ENCODE results near the gene TSFM. TPM values are rescaled to one million over a fixed set of nuclear protein-coding genes. Genes with fewer than 3 reads are reported as not detected.

The TSFM gene
- total RNA-seq, 4 donors from 2014 or later, result 18.5 to 37.2 (median 24.7) TPM

DNA sequence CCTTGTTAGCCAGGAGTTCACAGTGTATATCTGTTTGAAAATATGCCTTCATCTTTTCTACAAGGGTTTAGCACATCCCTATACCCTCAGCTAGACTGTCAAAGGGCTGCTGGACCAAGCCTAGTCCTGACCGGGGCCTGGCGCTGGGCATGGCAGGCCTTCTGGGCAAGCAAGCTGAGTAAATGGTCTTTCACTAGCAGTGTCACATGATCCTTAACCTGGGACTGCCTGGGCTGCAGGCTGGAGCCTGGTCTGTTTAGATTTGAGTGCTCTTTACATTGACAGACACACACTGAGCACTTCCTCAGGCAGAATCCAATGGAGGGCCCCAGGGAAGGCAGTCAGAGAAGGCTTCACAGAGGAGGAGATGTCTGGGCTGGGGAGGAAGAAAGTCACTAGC is 42.9 kb downstream of the TSFM start:
- DNase-seq, result no peak
- WGBS, 2 donors, result 83% methylated on average over 2 of the region's 2 CpGs; no CpG with 5 or more reads in 1 of the 2 donors
- H3K36me3 ChIP-seq, result peaks cover 62 to 97% (median 69%) of the 10 kb centered on the region in 3 donors

DNA sequence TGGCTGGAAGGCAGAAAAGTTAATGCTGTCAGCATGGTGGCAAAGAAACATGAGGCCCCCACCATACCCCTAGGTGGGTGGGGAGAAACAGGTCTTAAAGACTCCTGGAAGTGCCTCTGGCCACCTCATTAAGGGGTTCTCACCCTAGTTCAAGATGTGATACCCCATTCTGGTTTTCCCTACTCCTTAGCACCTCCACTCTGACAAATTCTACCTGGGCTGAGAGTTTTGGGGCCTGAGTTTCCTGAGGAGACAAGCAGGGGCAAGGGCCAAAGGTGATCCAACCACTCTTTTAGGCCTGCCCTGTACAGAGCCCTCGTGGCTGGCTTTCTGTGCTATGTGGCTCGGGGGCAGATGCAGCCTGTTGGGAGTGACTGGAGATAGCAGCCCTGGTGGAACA is 43.8 kb downstream of the TSFM start:
- H3K4me1 ChIP-seq, result peaks cover 4 to 62% (median 31%) of the 10 kb centered on the region in 3 donors
- peak overlapping the region in 1 of 4 donors; percentile 29 for H3K27ac ChIP-seq
- no peak for TF ChIP-seq POLR2A (IDR thresholded peaks at IDR 0.05)
- TF ChIP-seq, protein P1, sequence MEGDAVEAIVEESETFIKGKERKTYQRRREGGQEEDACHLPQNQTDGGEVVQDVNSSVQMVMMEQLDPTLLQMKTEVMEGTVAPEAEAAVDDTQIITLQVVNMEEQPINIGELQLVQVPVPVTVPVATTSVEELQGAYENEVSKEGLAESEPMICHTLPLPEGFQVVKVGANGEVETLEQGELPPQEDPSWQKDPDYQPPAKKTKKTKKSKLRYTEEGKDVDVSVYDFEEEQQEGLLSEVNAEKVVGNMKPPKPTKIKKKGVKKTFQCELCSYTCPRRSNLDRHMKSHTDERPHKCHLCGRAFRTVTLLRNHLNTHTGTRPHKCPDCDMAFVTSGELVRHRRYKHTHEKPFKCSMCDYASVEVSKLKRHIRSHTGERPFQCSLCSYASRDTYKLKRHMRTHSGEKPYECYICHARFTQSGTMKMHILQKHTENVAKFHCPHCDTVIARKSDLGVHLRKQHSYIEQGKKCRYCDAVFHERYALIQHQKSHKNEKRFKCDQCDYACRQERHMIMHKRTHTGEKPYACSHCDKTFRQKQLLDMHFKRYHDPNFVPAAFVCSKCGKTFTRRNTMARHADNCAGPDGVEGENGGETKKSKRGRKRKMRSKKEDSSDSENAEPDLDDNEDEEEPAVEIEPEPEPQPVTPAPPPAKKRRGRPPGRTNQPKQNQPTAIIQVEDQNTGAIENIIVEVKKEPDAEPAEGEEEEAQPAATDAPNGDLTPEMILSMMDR (IDR thresholded peaks at IDR 0.05), result no peak
- H3K4me3 ChIP-seq, result no peak overlapping the region
- peaks cover 62 to 87% (median 69%) of the 10 kb centered on the region in 3 donors for H3K36me3 ChIP-seq
- intact Hi-C loops (cut with DNase I), result no loop called here
- H3K27me3 ChIP-seq, result no peaks in the 10 kb centered on the region
- no peak for DNase-seq
- 80% methylated on average over 2 of the region's 2 CpGs; no CpG with 5 or more reads in 1 of the 2 donors for WGBS, 2 donors
- H3K9me3 ChIP-seq, result no peaks in the 10 kb centered on the region

More for the DNA sequence above, 42.9 kb downstream of the TSFM start:
- Histone ChIP-seq H3K9me3 (no peaks in the 10 kb centered on the region), H3K27me3 (no peaks in the 10 kb centered on the region), H3K4me1 (peaks cover 0 to 59% (median 21%) of the 10 kb centered on the region in 3 donors), H3K4me3 (no peak overlapping the region), H3K27ac (no peak overlapping the region)
- intact Hi-C loops (cut with DNase I), result no loop called here
- no peak for TF ChIP-seq POLR2A (IDR thresholded peaks at IDR 0.05)
- TF ChIP-seq, protein P1 (IDR thresholded peaks at IDR 0.05), result no peak

- 67 to 86% methylated on average over 1 of the region's 1 CpG for WGBS, 2 donors
- Histone ChIP-seq H3K36me3 (peaks cover 62 to 81% (median 67%) of the 10 kb centered on the region in 3 donors), H3K27ac (peak overlapping the region in 1 of 4 donors; percentile 29), H3K27me3 (no peaks in the 10 kb centered on the region), H3K4me1 (peaks cover 9 to 67% (median 36%) of the 10 kb centered on the region in 3 donors), H3K9me3 (no peaks in the 10 kb centered on the region), H3K4me3 (no peak overlapping the region)
- no peak for DNase-seq
- TF ChIP-seq, protein P1 (IDR thresholded peaks at IDR 0.05), result no peak
- no peak for TF ChIP-seq POLR2A (IDR thresholded peaks at IDR 0.05)
- intact Hi-C loops (cut with DNase I), result no loop called here
Observed at GRCh38 chr12:57826966-57827365, 44.4 kb downstream of the TSFM start.

- Histone ChIP-seq H3K36me3 (peaks cover 39 to 59% (median 44%) of the 10 kb centered on the region in 3 donors), H3K27me3 (no peaks in the 10 kb centered on the region), H3K27ac (no peak overlapping the region), H3K9me3 (no peaks in the 10 kb centered on the region), H3K4me1 (peaks cover 20 to 68% (median 53%) of the 10 kb centered on the region in 3 donors), H3K4me3 (no peak overlapping the region)
- TF ChIP-seq POLR2A (IDR thresholded peaks at IDR 0.05), result no peak
- TF ChIP-seq, protein P1 (IDR thresholded peaks at IDR 0.05), result no peak
- intact Hi-C loops (cut with DNase I), result no loop called here
- WGBS, 2 donors, result 69 to 73% methylated on average over 9 to 10 of the region's 10 CpGs
- no peak for DNase-seq
Observed at GRCh38 chr12:57829025-57829777, 46.6 kb downstream of the TSFM start.

DNA sequence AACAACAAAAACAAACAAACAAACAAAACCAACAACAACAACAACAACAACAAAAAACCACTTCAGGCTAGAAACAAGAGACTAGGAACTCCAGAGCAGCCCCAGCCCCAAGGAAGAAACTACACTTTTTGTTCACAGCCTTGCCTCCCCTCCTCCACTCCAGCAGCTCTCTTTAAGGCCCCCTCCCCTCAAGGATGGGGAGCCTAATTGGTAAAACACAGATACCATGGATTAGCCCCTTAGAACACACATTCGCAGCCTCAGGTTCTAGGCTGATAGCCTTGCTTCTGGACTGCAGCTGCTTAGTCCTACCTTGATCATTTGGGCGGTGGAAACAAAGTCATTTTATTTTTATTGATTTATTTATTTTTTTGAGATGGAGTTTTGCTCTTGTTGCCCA is 47.8 kb downstream of the TSFM start:
- H3K27ac ChIP-seq, result peak overlapping the region in 1 of 4 donors; percentile 67
- no peaks in the 10 kb centered on the region for H3K27me3 ChIP-seq
- intact Hi-C loops (cut with DNase I), result loop anchor here (2.0 to 10.0 kb wide), 2 partner anchors 46 to 74 kb away; partner anchors contain the start of gene TSFM
- TF ChIP-seq, protein P1 (IDR thresholded peaks at IDR 0.05), result no peak
- no peak for TF ChIP-seq POLR2A (IDR thresholded peaks at IDR 0.05)
- 79 to 95% methylated on average over 2 of the region's 2 CpGs for WGBS, 2 donors
- no peaks in the 10 kb centered on the region for H3K9me3 ChIP-seq
- no peak overlapping the region for H3K4me3 ChIP-seq
- peaks cover 27 to 47% (median 32%) of the 10 kb centered on the region in 3 donors for H3K36me3 ChIP-seq
- H3K4me1 ChIP-seq, result peaks cover 30 to 71% (median 65%) of the 10 kb centered on the region in 3 donors
- DNase-seq, result no peak
